Panc1 (cell line): Measurements from ENCODE around the gene CACFD1. TPM values are rescaled to one million over a fixed set of nuclear protein-coding genes. Genes with fewer than 3 reads are reported as not detected.

ENCODE experiments used
- ATAC-seq: fragments of 200-7000 bp; cut with Tn5 transposase; 2 replicates; pipeline ENCODE4 v1.9.1; 2020; ENCODE audit warnings: mild to moderate bottlenecking, moderate library complexity
- BruUV-seq: library from RNA; stranded (reverse); fragments of 400-500 nt; replicated peaks from 2 replicates; lab custom pipeline; 2021; lab: Mats Ljungman, UMichigan
- CTCF ChIA-PET: fragments of 300-600 bp; sonication (Branson Sonifier 250); formaldehyde crosslinking; loops from one replicate; lab custom pipeline; 2022; ENCODE audit warnings: antibody characterized with exemption; lab: Charles Lee
- POLR2A ChIA-PET: fragments of 300-600 bp; sonication (Branson Sonifier 250); formaldehyde crosslinking; loops from one replicate; lab custom pipeline; 2022; ENCODE audit warnings: antibody characterized with exemption; lab: Charles Lee
- DNase-seq: peaks from one replicate; pipeline ENCODE4 v3.0.0-alpha.2; 2010; ENCODE audit warnings: low read depth, low spot score
- H3K27ac ChIP-seq: 2 replicates; pipeline ENCODE4 v1.5.1; 2011; ENCODE audit warnings: mild to moderate bottlenecking, low read length, inconsistent platforms
- H3K27me3 ChIP-seq: fragments of 200-500 bp; sonication (Bioruptor generic); 2 replicates; pipeline ENCODE4 v1.6.0; 2014; ENCODE audit warnings: low read length, inconsistent platforms; ENCODE audit not compliant: control insufficient read depth, insufficient read depth
- H3K36me3 ChIP-seq: fragments of 200-500 bp; sonication (Bioruptor generic); 2 replicates; pipeline ENCODE4 v1.5.1; 2014; ENCODE audit warnings: inconsistent platforms, mild to moderate bottlenecking, low read length, moderate library complexity; ENCODE audit not compliant: control insufficient read depth, insufficient read depth
- H3K4me1 ChIP-seq: 2 replicates; pipeline ENCODE4 v1.5.1; 2011; ENCODE audit warnings: inconsistent platforms, mild to moderate bottlenecking, low read length, moderate library complexity; ENCODE audit not compliant: control insufficient read depth, insufficient read depth
- H3K4me3 ChIP-seq, 2 experiments: 2 replicates each; pipeline ENCODE4 v1.5.1; 2011 to 2012; ENCODE audit warnings: low read depth in 2 of 2, low read length in 2 of 2, mild to moderate bottlenecking in 2 of 2, inconsistent platforms in 1 of 2, moderate library complexity in 1 of 2
- H3K9me3 ChIP-seq: fragments of 200-500 bp; sonication (Bioruptor generic); 2 replicates; pipeline ENCODE4 v1.5.1; 2014; ENCODE audit warnings: low read depth, mild to moderate bottlenecking, inconsistent platforms, low read length, moderate library complexity; ENCODE audit not compliant: control insufficient read depth, insufficient read depth
- POLR2AphosphoS5 ChIP-seq: IDR thresholded peaks from 2 replicates; pipeline ENCODE4 v1.6.1; 2012; ENCODE audit warnings: mild to moderate bottlenecking, low read depth, low read length, moderate library complexity
- SIN3A ChIP-seq: IDR thresholded peaks from 2 replicates; pipeline ENCODE4 v1.6.1; 2012; ENCODE audit warnings: low read depth, mild to moderate bottlenecking, low read length, moderate library complexity, borderline replicate concordance; ENCODE audit not compliant: insufficient read depth
- TCF7L2 ChIP-seq: IDR thresholded peaks from 2 replicates; pipeline ENCODE4 v1.6.1; 2011; ENCODE audit warnings: mild to moderate bottlenecking, low read depth, low read length, inconsistent platforms
- in situ Hi-C: cut with HindIII; loops from 2 replicates; pipeline ENCODE4 v1.10.0; 2016; ENCODE audit warnings: low sequenced_read_pairs, low pct_unique_long_range_greater_than_20kb
- intact Hi-C: fragments of 100-400 bp; cut with micrococcal nuclease; formaldehyde crosslinking; loops from one replicate; pipeline ENCODE4 v1.10.0; 2022; ENCODE audit not compliant: unreplicated experiment
- total RNA-seq: library from RNA; stranded (reverse); gene quantifications from one replicate; pipeline ENCODE4 v1.2.1, GENCODE V29; 2021; ENCODE audit not compliant: unreplicated experiment
- TF ChIP-seq, protein P1 (sequence below), 2 experiments: IDR thresholded peaks; 2 replicates each; pipeline ENCODE4 v1.6.1; 2011 to 2012; ENCODE audit warnings: low read depth in 2 of 2, control low read depth in 1 of 2, low read length in 1 of 2, mild to moderate bottlenecking in 1 of 2, moderate library complexity in 1 of 2; ENCODE audit not compliant: insufficient read depth in 1 of 2
- TF ChIP-seq, protein P2 (sequence below): fragments of 450-650 bp; IDR thresholded peaks from 2 replicates; pipeline ENCODE4 v1.5.1; 2017; ENCODE audit warnings: mild to moderate bottlenecking

Gene CACFD1
- total RNA-seq, 1 experiment from 2014 or later = 13.9 TPM

DNA sequence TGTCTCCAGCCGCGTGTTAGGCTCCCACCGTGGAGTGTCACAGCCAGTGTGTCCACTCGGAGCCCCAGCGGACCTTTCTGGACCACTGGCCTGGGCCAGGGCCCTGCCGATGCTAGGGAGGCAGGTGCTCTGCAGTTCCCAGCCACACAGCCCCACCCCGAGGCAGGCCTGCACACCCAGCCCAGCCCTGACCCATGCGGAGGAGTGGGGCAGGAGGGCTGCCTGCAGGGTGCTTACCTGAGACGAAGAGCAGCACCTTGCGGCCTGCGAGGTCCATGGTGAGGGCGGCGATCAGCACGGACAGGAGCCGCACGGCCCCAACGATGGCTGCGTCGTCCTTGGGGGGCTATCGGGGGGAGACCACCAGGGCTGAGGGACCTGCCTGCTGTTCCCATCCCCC lies 14.0 kb downstream of the CACFD1 start:
- TF ChIP-seq, protein P1, sequence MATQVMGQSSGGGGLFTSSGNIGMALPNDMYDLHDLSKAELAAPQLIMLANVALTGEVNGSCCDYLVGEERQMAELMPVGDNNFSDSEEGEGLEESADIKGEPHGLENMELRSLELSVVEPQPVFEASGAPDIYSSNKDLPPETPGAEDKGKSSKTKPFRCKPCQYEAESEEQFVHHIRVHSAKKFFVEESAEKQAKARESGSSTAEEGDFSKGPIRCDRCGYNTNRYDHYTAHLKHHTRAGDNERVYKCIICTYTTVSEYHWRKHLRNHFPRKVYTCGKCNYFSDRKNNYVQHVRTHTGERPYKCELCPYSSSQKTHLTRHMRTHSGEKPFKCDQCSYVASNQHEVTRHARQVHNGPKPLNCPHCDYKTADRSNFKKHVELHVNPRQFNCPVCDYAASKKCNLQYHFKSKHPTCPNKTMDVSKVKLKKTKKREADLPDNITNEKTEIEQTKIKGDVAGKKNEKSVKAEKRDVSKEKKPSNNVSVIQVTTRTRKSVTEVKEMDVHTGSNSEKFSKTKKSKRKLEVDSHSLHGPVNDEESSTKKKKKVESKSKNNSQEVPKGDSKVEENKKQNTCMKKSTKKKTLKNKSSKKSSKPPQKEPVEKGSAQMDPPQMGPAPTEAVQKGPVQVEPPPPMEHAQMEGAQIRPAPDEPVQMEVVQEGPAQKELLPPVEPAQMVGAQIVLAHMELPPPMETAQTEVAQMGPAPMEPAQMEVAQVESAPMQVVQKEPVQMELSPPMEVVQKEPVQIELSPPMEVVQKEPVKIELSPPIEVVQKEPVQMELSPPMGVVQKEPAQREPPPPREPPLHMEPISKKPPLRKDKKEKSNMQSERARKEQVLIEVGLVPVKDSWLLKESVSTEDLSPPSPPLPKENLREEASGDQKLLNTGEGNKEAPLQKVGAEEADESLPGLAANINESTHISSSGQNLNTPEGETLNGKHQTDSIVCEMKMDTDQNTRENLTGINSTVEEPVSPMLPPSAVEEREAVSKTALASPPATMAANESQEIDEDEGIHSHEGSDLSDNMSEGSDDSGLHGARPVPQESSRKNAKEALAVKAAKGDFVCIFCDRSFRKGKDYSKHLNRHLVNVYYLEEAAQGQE (IDR thresholded peaks at IDR 0.05; ENCODE audit: insufficient read depth in 1 of 2, low read depth in 2 of 2, low read length in 1 of 2) = no peak
- TF ChIP-seq, protein P2, sequence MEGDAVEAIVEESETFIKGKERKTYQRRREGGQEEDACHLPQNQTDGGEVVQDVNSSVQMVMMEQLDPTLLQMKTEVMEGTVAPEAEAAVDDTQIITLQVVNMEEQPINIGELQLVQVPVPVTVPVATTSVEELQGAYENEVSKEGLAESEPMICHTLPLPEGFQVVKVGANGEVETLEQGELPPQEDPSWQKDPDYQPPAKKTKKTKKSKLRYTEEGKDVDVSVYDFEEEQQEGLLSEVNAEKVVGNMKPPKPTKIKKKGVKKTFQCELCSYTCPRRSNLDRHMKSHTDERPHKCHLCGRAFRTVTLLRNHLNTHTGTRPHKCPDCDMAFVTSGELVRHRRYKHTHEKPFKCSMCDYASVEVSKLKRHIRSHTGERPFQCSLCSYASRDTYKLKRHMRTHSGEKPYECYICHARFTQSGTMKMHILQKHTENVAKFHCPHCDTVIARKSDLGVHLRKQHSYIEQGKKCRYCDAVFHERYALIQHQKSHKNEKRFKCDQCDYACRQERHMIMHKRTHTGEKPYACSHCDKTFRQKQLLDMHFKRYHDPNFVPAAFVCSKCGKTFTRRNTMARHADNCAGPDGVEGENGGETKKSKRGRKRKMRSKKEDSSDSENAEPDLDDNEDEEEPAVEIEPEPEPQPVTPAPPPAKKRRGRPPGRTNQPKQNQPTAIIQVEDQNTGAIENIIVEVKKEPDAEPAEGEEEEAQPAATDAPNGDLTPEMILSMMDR = no peak
- TF ChIP-seq POLR2AphosphoS5 = no peak
- no peak for TF ChIP-seq TCF7L2
- TF ChIP-seq SIN3A = no peak
- Histone ChIP-seq H3K4me3 (no peak overlapping the region), H3K4me1 (peaks cover 5% of the 10 kb centered on the region), H3K27ac (no peak overlapping the region), H3K9me3 (no peaks in the 10 kb centered on the region), H3K27me3 (no peaks in the 10 kb centered on the region), H3K36me3 (no peaks in the 10 kb centered on the region; the same call in 1 of the 2 replicates)
- ATAC-seq (no peak), DNase-seq (no peak)
- POLR2A ChIA-PET = no interaction called here
- intact Hi-C loops (no loop called here), in situ Hi-C loops (no loop called here)
- CTCF ChIA-PET = no interaction called here
- BruUV-seq = no TSS peak

DNA sequence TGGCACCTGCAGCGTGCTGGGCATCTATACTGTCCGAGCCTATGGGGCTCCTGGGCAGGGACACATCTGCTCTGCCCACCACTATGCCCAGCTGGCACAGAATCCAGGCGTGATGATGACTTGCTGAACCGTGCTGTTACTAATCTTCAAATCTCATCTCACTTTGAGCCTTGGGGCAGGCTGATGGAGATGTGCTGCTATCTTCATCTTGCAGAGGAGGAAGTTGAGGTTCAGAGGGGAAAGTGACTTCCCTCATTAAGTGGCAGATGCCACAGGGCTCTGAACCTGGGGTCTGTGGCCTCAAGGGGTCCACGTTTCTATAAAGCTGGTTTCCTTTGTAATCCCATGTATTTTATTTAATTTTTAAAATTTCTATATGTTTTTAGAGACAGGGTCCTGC lies 14.4 kb downstream of the CACFD1 start:
- ATAC-seq (no peak), DNase-seq (no peak)
- Histone ChIP-seq H3K27ac (no peak overlapping the region), H3K4me3 (no peak overlapping the region), H3K36me3 (no peaks in the 10 kb centered on the region; the same call in 1 of the 2 replicates), H3K27me3 (no peaks in the 10 kb centered on the region), H3K4me1 (peaks cover 5% of the 10 kb centered on the region), H3K9me3 (no peaks in the 10 kb centered on the region)
- no TSS peak for BruUV-seq
- intact Hi-C loops (no loop called here), in situ Hi-C loops (no loop called here)
- TF ChIP-seq SIN3A (no peak), POLR2AphosphoS5 (no peak), TCF7L2 (no peak)
- TF ChIP-seq, protein P2 = no peak
- TF ChIP-seq, protein P1 (IDR thresholded peaks at IDR 0.05; ENCODE audit: insufficient read depth in 1 of 2, low read depth in 2 of 2, low read length in 1 of 2) = no peak
- CTCF ChIA-PET = no interaction called here
- POLR2A ChIA-PET = no interaction called here
